Psoas muscle (tissue), 8 donors: ENCODE results near the gene ORAI3. TPM values are rescaled to one million over a fixed set of nuclear protein-coding genes. Genes with fewer than 3 reads are reported as not detected.
"Not testable (repeated sequence)": the region's sequence is repeated elsewhere in the genome, so short reads cannot be mapped to it uniquely, and the experiment has no call there.

ENCODE experiments used
- ATAC-seq, 4 donors: fragments of 200-7000 bp; cut with Tn5 transposase; one replicate each; pipeline ENCODE4 v1.9.1; 2020; ENCODE audit warnings: moderate library complexity in 3 of 4, mild to moderate bottlenecking in 2 of 4
- DNase-seq, 2 donors: peaks; one replicate each; pipeline ENCODE4 v3.0.0-alpha.2; 2020
- H3K27ac ChIP-seq: fragments of 200-600 bp; one replicate; pipeline ENCODE4 v1.8.0; 2022
- H3K27me3 ChIP-seq, 3 donors: fragments of 200-600 bp in 1 of 3; one replicate each; pipeline versions ENCODE4 v1.6.1 to v1.8.0; 2013 to 2022; ENCODE audit warnings: low read length in 2 of 3, mild to moderate bottlenecking in 2 of 3, moderate library complexity in 1 of 3; ENCODE audit not compliant: insufficient read depth in 3 of 3
- H3K36me3 ChIP-seq, 2 donors: fragments of 200-600 bp in 1 of 2; one replicate each; pipeline versions ENCODE4 v1.6.1 to v1.8.0; 2013 to 2022; ENCODE audit warnings: low read depth in 1 of 2, mild to moderate bottlenecking in 1 of 2, moderate library complexity in 1 of 2; ENCODE audit not compliant: insufficient read depth in 1 of 2
- H3K4me1 ChIP-seq: fragments of 200-600 bp; one replicate; pipeline ENCODE4 v1.8.0; 2022
- H3K4me3 ChIP-seq: fragments of 200-600 bp; one replicate; pipeline ENCODE4 v1.8.0; 2022; ENCODE audit warnings: mild to moderate bottlenecking
- H3K9me3 ChIP-seq: fragments of 200-600 bp; one replicate; pipeline ENCODE4 v1.8.0; 2022
- CTCF ChIP-seq: fragments of 200-600 bp; IDR thresholded peaks from one replicate; pipeline ENCODE4 v1.8.0; 2022; ENCODE audit warnings: antibody characterized with exemption
- WGBS, 3 donors: extraction: QIAGEN DNeasy Blood & Tissue Kit; methylation state at CpG; one replicate each; pipeline versions ENCODE4 v1.1.6 to v1.1.7; 2013; 5-methylcytosine and 5-hydroxymethylcytosine counted together
- intact Hi-C, 2 donors: fragments of 100-400 bp; cut with DNase I; formaldehyde crosslinking; loops; one replicate each; pipeline versions ENCODE4 v1.11.0 to v1.14.2; 2022
- polyA plus RNA-seq, 3 donors: library from polyadenylated mRNA; stranded (reverse); fragments of 200-250 nt; gene quantifications; one replicate each; pipeline ENCODE4 v1.2.3, GENCODE V29; 2013
- total RNA-seq, 4 donors: library from RNA; stranded (reverse); fragmentation: NEBNext Ultra II Directional in 2 of 4; extraction: Animal tissue kit (Norgen Biotek cat#: 25700) in 2 of 4; gene quantifications; one replicate each; pipeline versions ENCODE4 v1.2.1 to v1.2.4, GENCODE V29; 2021 to 2023
- donor health status: healthy with polysubstance abuse.
- donor health status: DM: no; HTN: no; CAD: no; lungs with moderate emphysema.
- donor health status: Bipolar disorder and iron deficiency.
- donor health status: healthy.
- donor health status: DM: yes; HTN: yes; CAD: no.
- donor health status: DM: no; HTN: no; CAD: no.
- donor health status: DM: no; HTN: no; CAD: no.
- donor health status: DM: yes; HTN: yes; CAD: no.

Gene ORAI3
- total and polyA plus RNA-seq, 7 donors = 3.5 to 6.0 (median 5.2) TPM

GRCh38 chr16:30934827-30935557 is 13.9 kb upstream of the ORAI3 start:
- H3K4me3 ChIP-seq = no peak overlapping the region
- no peak overlapping the region for H3K27ac ChIP-seq
- intact Hi-C loops = no loop called here
- no peaks in the 10 kb centered on the region for H3K27me3 ChIP-seq
- ATAC-seq (peak; percentile 43 to 77 (median 72)), DNase-seq (peak; percentile 53 to 71)
- TF ChIP-seq CTCF = peak; percentile 44
- H3K9me3 ChIP-seq = no peaks in the 10 kb centered on the region
- WGBS, 3 donors = 60 to 65% (median 61%) methylated on average over 12 of the region's 12 CpGs
- no peaks in the 10 kb centered on the region for H3K4me1 ChIP-seq
- H3K36me3 ChIP-seq = peaks cover 4 to 38% of the 10 kb centered on the region in 2 donors

GRCh38 chr16:30937692-30938091 is 11.2 kb upstream of the ORAI3 start:
- WGBS, 3 donors = 56 to 60% (median 57%) methylated on average over 5 of the region's 5 CpGs
- ATAC-seq (no peak), DNase-seq (no peak)
- TF ChIP-seq CTCF = no peak
- intact Hi-C loops = no loop called here
- H3K36me3 ChIP-seq = peaks cover 0 to 19% of the 10 kb centered on the region in 2 donors
- H3K27ac ChIP-seq = no peak overlapping the region
- H3K9me3 ChIP-seq = no peaks in the 10 kb centered on the region
- no peaks in the 10 kb centered on the region for H3K27me3 ChIP-seq
- no peak overlapping the region for H3K4me3 ChIP-seq
- H3K4me1 ChIP-seq = peaks cover 11% of the 10 kb centered on the region

- H3K4me3 ChIP-seq, H3K9me3 ChIP-seq, intact Hi-C loops, H3K27me3 ChIP-seq, H3K27ac ChIP-seq, ATAC-seq, DNase-seq: not testable (repeated sequence)
- 89 to 94% (median 91%) methylated on average over 8 of the region's 8 CpGs for WGBS, 3 donors
- peaks cover 11% of the 10 kb centered on the region for H3K4me1 ChIP-seq
- H3K36me3 ChIP-seq = peaks cover 0 to 24% of the 10 kb centered on the region in 2 donors
Observed at GRCh38 chr16:30939571-30939970, 9.3 kb upstream of the ORAI3 start.

GRCh38 chr16:30941600-30942425 is 7.1 kb upstream of the ORAI3 start:
- Histone ChIP-seq H3K36me3 (peaks cover 0 to 23% of the 10 kb centered on the region in 2 donors), H3K4me3 (no peak overlapping the region), H3K9me3 (no peaks in the 10 kb centered on the region), H3K27me3 (no peaks in the 10 kb centered on the region), H3K4me1 (peaks cover 11% of the 10 kb centered on the region), H3K27ac (peak overlapping the region; percentile 67)
- intact Hi-C loops = no loop called here
- ATAC-seq (peak; percentile 91 to 95 (median 92)), DNase-seq (peak; percentile 76 to 87)
- TF ChIP-seq CTCF = peak; percentile 74
- WGBS, 3 donors = 18 to 28% (median 22%) methylated on average over 15 of the region's 15 CpGs

- WGBS, 3 donors = 86 to 91% (median 87%) methylated on average over 4 of the region's 4 CpGs
- no peak for TF ChIP-seq CTCF
- peaks cover 11% of the 10 kb centered on the region for H3K4me1 ChIP-seq
- peak overlapping the region; percentile 67 for H3K27ac ChIP-seq
- ATAC-seq = no peak
- H3K4me3 ChIP-seq = no peak overlapping the region
- no peaks in the 10 kb centered on the region for H3K9me3 ChIP-seq
- no peak for DNase-seq
- H3K36me3 ChIP-seq = peaks cover 0 to 23% of the 10 kb centered on the region in 2 donors
- intact Hi-C loops = no loop called here
- H3K27me3 ChIP-seq = no peaks in the 10 kb centered on the region
Observed at GRCh38 chr16:30942426-30942806, 6.5 kb upstream of the ORAI3 start.
